HepG2 (cell line): ENCODE data around the gene NDRG2. TPM values are rescaled to one million over a fixed set of nuclear protein-coding genes. Genes with fewer than 3 reads are reported as not detected.

Experiments
- EZH2 ChIP-seq: conservative IDR thresholded peaks from 2 replicates; pipeline ENCODE4 v1.6.1; 2012; ENCODE audit warnings: mild to moderate bottlenecking, low read depth, low read length, moderate library complexity
- FOSL2 ChIP-seq: sonication (generic); formaldehyde crosslinking; IDR thresholded peaks from 2 replicates; pipeline ENCODE4 v1.4.0; 2020; ENCODE audit warnings: missing genetic modification reagents
- HCFC1 ChIP-seq: fragments of 150-350 bp; IDR thresholded peaks from 2 replicates; pipeline ENCODE4 v1.6.1; 2014; ENCODE audit warnings: low read depth, low read length
- HMGA1 ChIP-seq: sonication (generic); formaldehyde crosslinking; conservative IDR thresholded peaks from 2 replicates; pipeline ENCODE4 v1.4.0; 2020; ENCODE audit warnings: missing genetic modification reagents
- MXI1 ChIP-seq: IDR thresholded peaks from 3 replicates; pipeline ENCODE4 v1.6.1; 2012; ENCODE audit warnings: low read depth, low read length, inconsistent platforms, borderline replicate concordance
- TSC22D2 ChIP-seq: sonication (generic); formaldehyde crosslinking; IDR thresholded peaks from 2 replicates; pipeline ENCODE4 v1.5.1; 2020; ENCODE audit warnings: missing genetic modification reagents, mild to moderate bottlenecking, borderline replicate concordance
- U2AF1 ChIP-seq: fragments of 200-400 bp; formaldehyde crosslinking; optimal IDR thresholded peaks from 2 replicates; pipeline ENCODE3; 2017; ENCODE audit warnings: mild to moderate bottlenecking, low read depth, low read length
- ZNF207 ChIP-seq: fragments of 450-650 bp; IDR thresholded peaks from 2 replicates; pipeline ENCODE4 v1.6.1; 2016; ENCODE audit warnings: antibody characterized with exemption, borderline replicate concordance
- ZNF44 ChIP-seq: sonication (generic); formaldehyde crosslinking; IDR thresholded peaks from 2 replicates; pipeline ENCODE4 v1.5.1; 2020; ENCODE audit warnings: mild to moderate bottlenecking, missing genetic modification reagents
- ZNF558 ChIP-seq: sonication (generic); formaldehyde crosslinking; IDR thresholded peaks from 2 replicates; pipeline ENCODE4 v1.9.0; 2022; ENCODE audit warnings: mild to moderate bottlenecking, missing genetic modification reagents, borderline replicate concordance
- ZNF619 ChIP-seq: sonication (generic); formaldehyde crosslinking; IDR thresholded peaks from 2 replicates; pipeline ENCODE4 v1.4.0; 2020; ENCODE audit warnings: mild to moderate bottlenecking, missing genetic modification reagents
- ZNF776 ChIP-seq: sonication (generic); formaldehyde crosslinking; IDR thresholded peaks from 2 replicates; pipeline ENCODE4 v1.4.0; 2020; ENCODE audit warnings: mild to moderate bottlenecking, missing genetic modification reagents
- ZNF841 ChIP-seq: sonication (generic); formaldehyde crosslinking; IDR thresholded peaks from 2 replicates; pipeline ENCODE4 v1.8.1; 2023; ENCODE audit warnings: missing genetic modification reagents, borderline replicate concordance
- polyA plus RNA-seq, 8 experiments: library from polyadenylated mRNA; depleted of rRNA in 3 of 8; stranded (reverse) in 7 of 8; unstranded in 1 of 8; fragments of >200 nt; fragmentation: Illumina TruSeq in 4 of 8; extraction: Trizol in 4 of 8; gene quantifications; 2 replicates each; pipeline versions ENCODE4 v1.2.1 to v1.2.3, GENCODE V29; 2011 to 2016; ENCODE audit warnings: low read depth in 4 of 8, missing spikeins in 1 of 8, mixed read lengths in 1 of 8; ENCODE audit not compliant: insufficient read depth in 1 of 8
- total RNA-seq, 5 experiments: library from RNA; depleted of rRNA; stranded (reverse); fragments of >200 nt; fragmentation: Illumina TruSeq; extraction: Trizol; gene quantifications; 2 replicates each; pipeline ENCODE4 v1.2.3, GENCODE V29; 2016; ENCODE audit warnings: low read depth in 1 of 5
- TF ChIP-seq, protein P1 (sequence below): sonication (generic); formaldehyde crosslinking; IDR thresholded peaks from 2 replicates; pipeline ENCODE4 v1.9.0; 2021; ENCODE audit warnings: mild to moderate bottlenecking, missing genetic modification reagents
- TF ChIP-seq, protein P2 (sequence below): sonication (generic); formaldehyde crosslinking; IDR thresholded peaks from 2 replicates; pipeline ENCODE4 v1.8.0; 2022; ENCODE audit warnings: mild to moderate bottlenecking, missing genetic modification reagents, moderate library complexity
- TF ChIP-seq, protein P3 (sequence below): IDR thresholded peaks from 2 replicates; pipeline ENCODE4 v1.4.0; 2020; ENCODE audit warnings: mild to moderate bottlenecking, missing genetic modification reagents
- TF ChIP-seq, protein P4 (sequence below): sonication (generic); formaldehyde crosslinking; IDR thresholded peaks from 2 replicates; pipeline ENCODE4 v1.4.0; 2020; ENCODE audit warnings: missing genetic modification reagents

Gene NDRG2
- total and polyA plus RNA-seq, 2 of the 13 experiments (the other 11 are each of a cell fraction or from before 2014, with no cell fraction given) = 27.2 to 189 TPM

DNA sequence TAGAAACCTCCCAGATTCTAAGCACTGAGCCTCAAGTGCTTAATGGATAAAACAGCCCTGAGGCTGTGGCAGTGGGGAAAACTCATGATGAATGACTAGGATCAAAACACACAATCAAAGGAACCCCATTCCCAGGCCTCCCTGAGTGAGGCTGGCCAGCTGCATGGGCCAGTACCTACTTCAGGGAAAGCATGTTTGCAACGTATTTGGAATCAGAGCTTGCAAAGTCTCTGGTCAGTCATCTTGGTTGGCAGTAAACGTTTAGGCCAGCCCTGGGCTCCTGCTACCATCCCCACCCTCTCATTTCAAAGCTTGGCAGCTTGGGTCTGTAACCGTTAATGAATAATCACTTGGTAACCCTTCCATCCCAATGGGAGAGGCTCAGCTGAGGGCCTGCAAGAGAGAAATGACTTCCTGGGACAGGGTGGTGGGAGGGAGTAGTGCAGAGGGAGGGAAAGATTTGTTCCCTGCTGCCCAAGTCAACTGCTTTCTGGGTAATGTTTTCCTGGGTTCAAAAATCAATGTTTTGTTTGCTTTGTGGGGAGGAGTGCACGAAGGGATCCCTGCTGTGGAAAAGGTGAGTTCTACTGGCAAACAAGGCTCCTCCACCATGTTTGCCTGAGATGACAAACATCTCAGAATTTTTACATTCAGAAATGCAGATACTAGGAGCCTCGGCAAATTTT, 30.7 kb upstream of the NDRG2 start (continued):
- TF ChIP-seq ZNF558 = no peak; the same call in 1 of the 2 replicates
- no peak for TF ChIP-seq ZNF207
- TF ChIP-seq ZNF841 (CRISPR knock-in tag) = no peak
- TF ChIP-seq, protein P1, sequence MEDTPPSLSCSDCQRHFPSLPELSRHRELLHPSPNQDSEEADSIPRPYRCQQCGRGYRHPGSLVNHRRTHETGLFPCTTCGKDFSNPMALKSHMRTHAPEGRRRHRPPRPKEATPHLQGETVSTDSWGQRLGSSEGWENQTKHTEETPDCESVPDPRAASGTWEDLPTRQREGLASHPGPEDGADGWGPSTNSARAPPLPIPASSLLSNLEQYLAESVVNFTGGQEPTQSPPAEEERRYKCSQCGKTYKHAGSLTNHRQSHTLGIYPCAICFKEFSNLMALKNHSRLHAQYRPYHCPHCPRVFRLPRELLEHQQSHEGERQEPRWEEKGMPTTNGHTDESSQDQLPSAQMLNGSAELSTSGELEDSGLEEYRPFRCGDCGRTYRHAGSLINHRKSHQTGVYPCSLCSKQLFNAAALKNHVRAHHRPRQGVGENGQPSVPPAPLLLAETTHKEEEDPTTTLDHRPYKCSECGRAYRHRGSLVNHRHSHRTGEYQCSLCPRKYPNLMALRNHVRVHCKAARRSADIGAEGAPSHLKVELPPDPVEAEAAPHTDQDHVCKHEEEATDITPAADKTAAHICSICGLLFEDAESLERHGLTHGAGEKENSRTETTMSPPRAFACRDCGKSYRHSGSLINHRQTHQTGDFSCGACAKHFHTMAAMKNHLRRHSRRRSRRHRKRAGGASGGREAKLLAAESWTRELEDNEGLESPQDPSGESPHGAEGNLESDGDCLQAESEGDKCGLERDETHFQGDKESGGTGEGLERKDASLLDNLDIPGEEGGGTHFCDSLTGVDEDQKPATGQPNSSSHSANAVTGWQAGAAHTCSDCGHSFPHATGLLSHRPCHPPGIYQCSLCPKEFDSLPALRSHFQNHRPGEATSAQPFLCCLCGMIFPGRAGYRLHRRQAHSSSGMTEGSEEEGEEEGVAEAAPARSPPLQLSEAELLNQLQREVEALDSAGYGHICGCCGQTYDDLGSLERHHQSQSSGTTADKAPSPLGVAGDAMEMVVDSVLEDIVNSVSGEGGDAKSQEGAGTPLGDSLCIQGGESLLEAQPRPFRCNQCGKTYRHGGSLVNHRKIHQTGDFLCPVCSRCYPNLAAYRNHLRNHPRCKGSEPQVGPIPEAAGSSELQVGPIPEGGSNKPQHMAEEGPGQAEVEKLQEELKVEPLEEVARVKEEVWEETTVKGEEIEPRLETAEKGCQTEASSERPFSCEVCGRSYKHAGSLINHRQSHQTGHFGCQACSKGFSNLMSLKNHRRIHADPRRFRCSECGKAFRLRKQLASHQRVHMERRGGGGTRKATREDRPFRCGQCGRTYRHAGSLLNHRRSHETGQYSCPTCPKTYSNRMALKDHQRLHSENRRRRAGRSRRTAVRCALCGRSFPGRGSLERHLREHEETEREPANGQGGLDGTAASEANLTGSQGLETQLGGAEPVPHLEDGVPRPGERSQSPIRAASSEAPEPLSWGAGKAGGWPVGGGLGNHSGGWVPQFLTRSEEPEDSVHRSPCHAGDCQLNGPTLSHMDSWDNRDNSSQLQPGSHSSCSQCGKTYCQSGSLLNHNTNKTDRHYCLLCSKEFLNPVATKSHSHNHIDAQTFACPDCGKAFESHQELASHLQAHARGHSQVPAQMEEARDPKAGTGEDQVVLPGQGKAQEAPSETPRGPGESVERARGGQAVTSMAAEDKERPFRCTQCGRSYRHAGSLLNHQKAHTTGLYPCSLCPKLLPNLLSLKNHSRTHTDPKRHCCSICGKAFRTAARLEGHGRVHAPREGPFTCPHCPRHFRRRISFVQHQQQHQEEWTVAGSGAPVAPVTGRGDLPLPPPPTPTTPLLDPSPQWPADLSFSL (CRISPR knock-in tag) = no peak
- TF ChIP-seq, protein P2, sequence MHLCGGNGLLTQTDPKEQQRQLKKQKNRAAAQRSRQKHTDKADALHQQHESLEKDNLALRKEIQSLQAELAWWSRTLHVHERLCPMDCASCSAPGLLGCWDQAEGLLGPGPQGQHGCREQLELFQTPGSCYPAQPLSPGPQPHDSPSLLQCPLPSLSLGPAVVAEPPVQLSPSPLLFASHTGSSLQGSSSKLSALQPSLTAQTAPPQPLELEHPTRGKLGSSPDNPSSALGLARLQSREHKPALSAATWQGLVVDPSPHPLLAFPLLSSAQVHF (CRISPR knock-in tag) = peak; percentile 59; the same call in 1 of the 2 replicates
- TF ChIP-seq HMGA1 (CRISPR knock-in tag) = no peak
- no peak for TF ChIP-seq ZNF776 (CRISPR knock-in tag)
- peak; percentile 83; the same call in 1 of the 2 replicates for TF ChIP-seq ZNF619 (CRISPR knock-in tag)
- no peak; the same call in 2 of the 3 replicates for TF ChIP-seq MXI1
- TF ChIP-seq, protein P3, sequence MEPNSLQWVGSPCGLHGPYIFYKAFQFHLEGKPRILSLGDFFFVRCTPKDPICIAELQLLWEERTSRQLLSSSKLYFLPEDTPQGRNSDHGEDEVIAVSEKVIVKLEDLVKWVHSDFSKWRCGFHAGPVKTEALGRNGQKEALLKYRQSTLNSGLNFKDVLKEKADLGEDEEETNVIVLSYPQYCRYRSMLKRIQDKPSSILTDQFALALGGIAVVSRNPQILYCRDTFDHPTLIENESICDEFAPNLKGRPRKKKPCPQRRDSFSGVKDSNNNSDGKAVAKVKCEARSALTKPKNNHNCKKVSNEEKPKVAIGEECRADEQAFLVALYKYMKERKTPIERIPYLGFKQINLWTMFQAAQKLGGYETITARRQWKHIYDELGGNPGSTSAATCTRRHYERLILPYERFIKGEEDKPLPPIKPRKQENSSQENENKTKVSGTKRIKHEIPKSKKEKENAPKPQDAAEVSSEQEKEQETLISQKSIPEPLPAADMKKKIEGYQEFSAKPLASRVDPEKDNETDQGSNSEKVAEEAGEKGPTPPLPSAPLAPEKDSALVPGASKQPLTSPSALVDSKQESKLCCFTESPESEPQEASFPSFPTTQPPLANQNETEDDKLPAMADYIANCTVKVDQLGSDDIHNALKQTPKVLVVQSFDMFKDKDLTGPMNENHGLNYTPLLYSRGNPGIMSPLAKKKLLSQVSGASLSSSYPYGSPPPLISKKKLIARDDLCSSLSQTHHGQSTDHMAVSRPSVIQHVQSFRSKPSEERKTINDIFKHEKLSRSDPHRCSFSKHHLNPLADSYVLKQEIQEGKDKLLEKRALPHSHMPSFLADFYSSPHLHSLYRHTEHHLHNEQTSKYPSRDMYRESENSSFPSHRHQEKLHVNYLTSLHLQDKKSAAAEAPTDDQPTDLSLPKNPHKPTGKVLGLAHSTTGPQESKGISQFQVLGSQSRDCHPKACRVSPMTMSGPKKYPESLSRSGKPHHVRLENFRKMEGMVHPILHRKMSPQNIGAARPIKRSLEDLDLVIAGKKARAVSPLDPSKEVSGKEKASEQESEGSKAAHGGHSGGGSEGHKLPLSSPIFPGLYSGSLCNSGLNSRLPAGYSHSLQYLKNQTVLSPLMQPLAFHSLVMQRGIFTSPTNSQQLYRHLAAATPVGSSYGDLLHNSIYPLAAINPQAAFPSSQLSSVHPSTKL = peak; percentile 91
- TF ChIP-seq U2AF1 = no peak
- TF ChIP-seq, protein P4, sequence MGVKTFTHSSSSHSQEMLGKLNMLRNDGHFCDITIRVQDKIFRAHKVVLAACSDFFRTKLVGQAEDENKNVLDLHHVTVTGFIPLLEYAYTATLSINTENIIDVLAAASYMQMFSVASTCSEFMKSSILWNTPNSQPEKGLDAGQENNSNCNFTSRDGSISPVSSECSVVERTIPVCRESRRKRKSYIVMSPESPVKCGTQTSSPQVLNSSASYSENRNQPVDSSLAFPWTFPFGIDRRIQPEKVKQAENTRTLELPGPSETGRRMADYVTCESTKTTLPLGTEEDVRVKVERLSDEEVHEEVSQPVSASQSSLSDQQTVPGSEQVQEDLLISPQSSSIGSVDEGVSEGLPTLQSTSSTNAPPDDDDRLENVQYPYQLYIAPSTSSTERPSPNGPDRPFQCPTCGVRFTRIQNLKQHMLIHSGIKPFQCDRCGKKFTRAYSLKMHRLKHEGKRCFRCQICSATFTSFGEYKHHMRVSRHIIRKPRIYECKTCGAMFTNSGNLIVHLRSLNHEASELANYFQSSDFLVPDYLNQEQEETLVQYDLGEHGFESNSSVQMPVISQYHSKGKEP (CRISPR knock-in tag) = no peak
- peak; percentile 64 for TF ChIP-seq FOSL2 (CRISPR knock-in tag)
- no peak for TF ChIP-seq EZH2
- TF ChIP-seq ZNF44 (CRISPR knock-in tag) = no peak; the same call in 1 of the 2 replicates
- TF ChIP-seq TSC22D2 (CRISPR knock-in tag) = no peak; the same call in 1 of the 2 replicates
- no peak for TF ChIP-seq HCFC1
